ENCODE measurements around the gene CLCNKA. TPM values are rescaled to one million over a fixed set of nuclear protein-coding genes. Genes with fewer than 3 reads are reported as not detected.
A peak's percentile ranks its signal among the peaks of the same experiment; 100 is the strongest.

CLCNKA gene
- total and polyA plus RNA-seq, 2 of the 8 experiments (the other 6 are each of a cell fraction or from before 2014, with no cell fraction given) = 0.95 to 2.0 TPM

DNA sequence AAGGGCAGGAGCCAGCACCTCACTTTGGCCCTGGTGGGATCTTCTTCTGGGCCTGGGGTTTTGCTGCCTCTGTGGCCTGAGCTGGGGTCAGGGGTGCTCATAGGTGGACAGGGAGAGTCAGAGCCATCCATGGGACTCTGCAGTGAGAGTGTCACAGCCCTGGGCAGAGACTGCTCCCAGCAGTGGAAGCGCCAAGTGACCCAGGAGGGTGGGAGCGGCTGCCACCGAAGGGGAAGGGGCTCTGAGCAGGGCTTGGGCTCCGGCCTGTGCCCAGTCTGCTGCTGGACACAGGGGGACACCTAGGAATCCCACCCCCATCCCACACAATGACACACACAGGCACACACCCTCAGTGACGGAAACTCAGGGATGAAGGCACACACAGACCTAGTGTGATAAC is 22.1 kb downstream of the CLCNKA start:
- no peak overlapping the region for H3K56ac ChIP-seq (replicated peaks; ENCODE audit: insufficient read length, low read depth, low read length)
- H2BK20ac ChIP-seq (ENCODE audit: low read length) = no peak overlapping the region
- no peak overlapping the region for H3K23ac ChIP-seq (ENCODE audit: insufficient read length)
- H4K8ac ChIP-seq (ENCODE audit: extremely low read depth, insufficient read depth, low read length) = no peak overlapping the region
- DNase-seq (ENCODE audit: low read depth in 1 of 2, low spot score in 2 of 2) (no peak), FAIRE-seq (no peak)
- peaks cover 0 to 7% (median 0%) of the 10 kb centered on the region in 4 experiments; a peak in 3 of 7 replicates for H3K4me1 ChIP-seq (replicated peaks in 1 of 4; ENCODE audit: control insufficient read depth in 3 of 4, insufficient read depth in 4 of 4, low read length in 3 of 4)
- H3K4me2 ChIP-seq (ENCODE audit: insufficient read depth in 1 of 2, low read depth in 2 of 2, low read length in 2 of 2) = no peak overlapping the region
- H2BK5ac ChIP-seq (ENCODE audit: low read depth, low read length) = no peak overlapping the region
- H2BK120ac ChIP-seq (replicated peaks; ENCODE audit: low read depth, low read length) = no peak overlapping the region
- no peak overlapping the region for H2AFZ ChIP-seq (ENCODE audit: low read length)
- no peak overlapping the region for H2BK15ac ChIP-seq (ENCODE audit: low read length)
- H3K27ac ChIP-seq (ENCODE audit: low read depth, low read length) = no peak overlapping the region
- no peak overlapping the region for H4K5ac ChIP-seq (ENCODE audit: insufficient read length, low read depth, low read length)
- no peak overlapping the region for H3K14ac ChIP-seq (ENCODE audit: insufficient read length)
- no peak overlapping the region for H3K4ac ChIP-seq (replicated peaks; ENCODE audit: insufficient read length, low read depth, low read length)
- H3K9ac ChIP-seq (replicated peaks in 1 of 4; ENCODE audit: extremely low read depth in 1 of 4, low read depth in 3 of 4, low read length in 3 of 4) = no peak overlapping the region
- CTCF ChIA-PET (ENCODE audit: partially characterized antibody) = interaction anchor here (0.9 to 5.6 kb wide), 9 partner anchors 10 to 143 kb away, joined by 3 to 41 read pairs (median 4); partner anchors contain the start of gene FAM131C
- no peak overlapping the region for H3K4me3 ChIP-seq (ENCODE audit: extremely low read depth in 1 of 4, insufficient read depth in 2 of 4, low read depth in 3 of 4, low read length in 4 of 4)
- H3K27me3 ChIP-seq (replicated peaks in 1 of 4; ENCODE audit: control insufficient read depth in 3 of 4, extremely low read depth in 1 of 4, insufficient read depth in 3 of 4, low read length in 3 of 4) = peaks cover 0 to 6% (median 0%) of the 10 kb centered on the region in 4 experiments; a peak in 1 of 7 replicates
- no peaks in the 10 kb centered on the region for H3K79me1 ChIP-seq (ENCODE audit: low read depth, low read length)
- H4K20me1 ChIP-seq (replicated peaks in 1 of 2; ENCODE audit: control insufficient read depth in 1 of 2, insufficient read depth in 2 of 2, low read length in 2 of 2) = no peaks in the 10 kb centered on the region
- H3K36me3 ChIP-seq (ENCODE audit: control insufficient read depth in 2 of 4, insufficient read depth in 4 of 4, low read length in 3 of 4) = no peaks in the 10 kb centered on the region
- no peak overlapping the region for H4K91ac ChIP-seq (replicated peaks; ENCODE audit: insufficient read length, low read length)
- H3K79me2 ChIP-seq (ENCODE audit: control insufficient read depth in 1 of 2, insufficient read depth in 2 of 2, low read length in 2 of 2) = no peaks in the 10 kb centered on the region
- H2AK5ac ChIP-seq (ENCODE audit: low read depth, low read length) = no peak overlapping the region
- no peak overlapping the region for H3K18ac ChIP-seq (ENCODE audit: extremely low read depth, low read length)
- 0 out of 2 replicates have a peak overlapping the region, but pooled peaks have one; percentile 33 for H2BK12ac ChIP-seq (ENCODE audit: low read depth, low read length)
- POLR2A ChIA-PET (ENCODE audit: partially characterized antibody) = interaction anchor here (2.2 kb wide), 1 partner anchor 24 kb away, joined by 5 read pairs; no protein-coding TSS in a partner anchor
- no peaks in the 10 kb centered on the region for H3K9me3 ChIP-seq (ENCODE audit: insufficient read depth in 2 of 2, low read depth in 1 of 2, low read length in 1 of 2)
- peaks cover 4% of the 10 kb centered on the region for H3K23me2 ChIP-seq (ENCODE audit: low read depth, low read length)
- no peak for TF ChIP-seq POU5F1 (IDR thresholded peaks at IDR 0.05; ENCODE audit: low read depth, low read length)
- TF ChIP-seq TBP (IDR thresholded peaks at IDR 0.05; ENCODE audit: low read depth, low read length) = no peak
- TF ChIP-seq, protein P1, sequence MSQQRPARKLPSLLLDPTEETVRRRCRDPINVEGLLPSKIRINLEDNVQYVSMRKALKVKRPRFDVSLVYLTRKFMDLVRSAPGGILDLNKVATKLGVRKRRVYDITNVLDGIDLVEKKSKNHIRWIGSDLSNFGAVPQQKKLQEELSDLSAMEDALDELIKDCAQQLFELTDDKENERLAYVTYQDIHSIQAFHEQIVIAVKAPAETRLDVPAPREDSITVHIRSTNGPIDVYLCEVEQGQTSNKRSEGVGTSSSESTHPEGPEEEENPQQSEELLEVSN (IDR thresholded peaks at IDR 0.05) = no peak
- no peak for TF ChIP-seq POLR2A (IDR thresholded peaks at IDR 0.05; ENCODE audit: control extremely low read depth in 1 of 2, low read depth in 2 of 2, low read length in 2 of 2)
- TF ChIP-seq SIRT6 (IDR thresholded peaks at IDR 0.05; ENCODE audit: low read length) = no peak
- TF ChIP-seq CHD2 (IDR thresholded peaks at IDR 0.05; ENCODE audit: low read length) = no peak
- no peak for TF ChIP-seq SRF (IDR thresholded peaks at IDR 0.05; ENCODE audit: low read depth, low read length)
- 92% methylated on average over 5 of the region's 5 CpGs; no CpG with 5 or more reads in 1 of the 2 experiments for WGBS, 2 experiments (ENCODE audit: extremely low coverage in 1 of 2, insufficient coverage in 1 of 2, insufficient read length in 1 of 2, insufficient replicate concordance in 2 of 2, low coverage in 1 of 2, low lambda C conversion rate in 2 of 2, missing lambda C conversion rate in 1 of 2)
